ENCODE data around the gene ADGRD2.

The ADGRD2 gene

DNA sequence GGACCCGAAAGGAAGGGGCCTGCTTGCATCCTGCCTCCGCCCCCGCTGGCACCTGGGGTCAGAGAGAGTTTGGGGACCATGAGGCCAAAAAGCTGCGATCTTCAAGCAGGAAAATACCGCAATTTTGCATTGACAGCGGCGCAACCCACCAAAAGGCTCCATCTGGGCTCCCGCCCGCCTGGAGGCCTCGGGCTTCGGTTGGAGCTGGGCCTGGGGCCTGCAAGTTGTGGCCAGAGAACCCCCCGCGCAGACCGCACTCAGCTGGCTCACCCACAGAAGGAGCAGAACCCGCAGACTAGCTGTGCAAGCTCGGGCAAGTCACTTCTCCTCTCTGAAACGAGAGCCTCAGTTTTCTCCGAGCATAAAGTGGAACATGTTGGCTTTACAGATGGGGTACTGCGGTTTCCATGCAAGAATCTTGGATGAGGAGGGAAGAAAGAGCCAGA is 55.7 kb downstream of the ADGRD2 start:
- DNase-seq = no peak
- H2BK15ac ChIP-seq (replicated peaks; ENCODE audit: low read depth) = no peak overlapping the region
- no peaks in the 10 kb centered on the region for H3K79me1 ChIP-seq (ENCODE audit: low read length)
- no peak overlapping the region for H3K18ac ChIP-seq (ENCODE audit: low read length)
- no peak overlapping the region for H3K9ac ChIP-seq (ENCODE audit: low read length)
- no peak overlapping the region for H4K8ac ChIP-seq (ENCODE audit: low read depth, low read length)
- no peak overlapping the region for H3K56ac ChIP-seq (ENCODE audit: low read length)
- H3K4ac ChIP-seq (ENCODE audit: low read depth, low read length) = no peak overlapping the region
- H2BK5ac ChIP-seq (ENCODE audit: low read length) = no peak overlapping the region
- no peak overlapping the region for H2AK5ac ChIP-seq (ENCODE audit: low read length)
- no peaks in the 10 kb centered on the region for H3K79me2 ChIP-seq (ENCODE audit: control insufficient read depth, insufficient read depth, low read length)
- H3K23ac ChIP-seq (ENCODE audit: low read length) = no peak overlapping the region
- H4K5ac ChIP-seq (ENCODE audit: low read length) = no peak overlapping the region
- H3K36me3 ChIP-seq (ENCODE audit: control insufficient read depth, insufficient read depth, low read length) = no peaks in the 10 kb centered on the region
- H3K27me3 ChIP-seq (ENCODE audit: insufficient read depth, low read length, poor library complexity) = peaks cover 31% of the 10 kb centered on the region
- no peaks in the 10 kb centered on the region for H3K4me1 ChIP-seq (ENCODE audit: control insufficient read depth, low read depth, low read length)
- no CpG with 5 or more reads among the region's 19 CpGs for WGBS (ENCODE audit: extremely low coverage, insufficient coverage, low lambda C conversion rate)
- no peak overlapping the region for H3K4me3 ChIP-seq (ENCODE audit: low read length)
- H2BK120ac ChIP-seq (ENCODE audit: low read depth, low read length) = no peak overlapping the region
- H3K4me2 ChIP-seq (ENCODE audit: low read length) = no peak overlapping the region
- H3K27ac ChIP-seq (ENCODE audit: low read depth, low read length) = no peak overlapping the region

DNA sequence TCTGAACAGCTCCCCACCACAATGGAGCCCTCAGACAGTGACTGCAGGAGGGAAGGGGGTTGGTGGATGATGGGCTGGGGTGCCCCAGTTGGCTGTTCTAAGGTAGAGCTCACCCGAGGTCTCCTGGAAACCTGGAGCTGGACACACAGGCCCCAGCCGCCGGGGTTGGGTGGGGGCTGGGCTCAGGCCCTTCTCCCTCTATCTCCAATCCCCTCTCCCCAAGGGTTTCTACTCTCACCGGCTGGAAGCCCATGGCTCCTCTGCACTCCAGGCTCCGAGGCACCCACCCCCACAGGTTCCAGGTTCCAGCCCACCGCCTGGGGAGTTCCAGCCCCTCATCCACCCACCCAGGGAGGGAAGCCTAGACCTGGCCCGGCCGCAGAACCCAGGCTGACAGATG is 56.2 kb downstream of the ADGRD2 start:
- Histone ChIP-seq H2BK120ac (ENCODE audit: low read depth, low read length) (no peak overlapping the region), H3K18ac (ENCODE audit: low read length) (no peak overlapping the region), H3K56ac (ENCODE audit: low read length) (no peak overlapping the region), H3K79me1 (ENCODE audit: low read length) (no peaks in the 10 kb centered on the region), H3K4ac (ENCODE audit: low read depth, low read length) (no peak overlapping the region), H2AK5ac (ENCODE audit: low read length) (no peak overlapping the region), H3K23ac (ENCODE audit: low read length) (no peak overlapping the region), H3K36me3 (ENCODE audit: control insufficient read depth, insufficient read depth, low read length) (no peaks in the 10 kb centered on the region), H3K4me1 (ENCODE audit: control insufficient read depth, low read depth, low read length) (no peaks in the 10 kb centered on the region), H3K27me3 (ENCODE audit: insufficient read depth, low read length, poor library complexity) (peaks cover 31% of the 10 kb centered on the region), H2BK15ac (replicated peaks; ENCODE audit: low read depth) (no peak overlapping the region), H4K5ac (ENCODE audit: low read length) (no peak overlapping the region), H3K79me2 (ENCODE audit: control insufficient read depth, insufficient read depth, low read length) (no peaks in the 10 kb centered on the region), H3K9ac (ENCODE audit: low read length) (no peak overlapping the region), H3K4me3 (ENCODE audit: low read length) (no peak overlapping the region), H3K4me2 (ENCODE audit: low read length) (no peak overlapping the region), H3K27ac (ENCODE audit: low read depth, low read length) (no peak overlapping the region), H4K8ac (ENCODE audit: low read depth, low read length) (no peak overlapping the region), H2BK5ac (ENCODE audit: low read length) (no peak overlapping the region)
- no CpG with 5 or more reads among the region's 8 CpGs for WGBS (ENCODE audit: extremely low coverage, insufficient coverage, low lambda C conversion rate)
- no peak for DNase-seq

DNA sequence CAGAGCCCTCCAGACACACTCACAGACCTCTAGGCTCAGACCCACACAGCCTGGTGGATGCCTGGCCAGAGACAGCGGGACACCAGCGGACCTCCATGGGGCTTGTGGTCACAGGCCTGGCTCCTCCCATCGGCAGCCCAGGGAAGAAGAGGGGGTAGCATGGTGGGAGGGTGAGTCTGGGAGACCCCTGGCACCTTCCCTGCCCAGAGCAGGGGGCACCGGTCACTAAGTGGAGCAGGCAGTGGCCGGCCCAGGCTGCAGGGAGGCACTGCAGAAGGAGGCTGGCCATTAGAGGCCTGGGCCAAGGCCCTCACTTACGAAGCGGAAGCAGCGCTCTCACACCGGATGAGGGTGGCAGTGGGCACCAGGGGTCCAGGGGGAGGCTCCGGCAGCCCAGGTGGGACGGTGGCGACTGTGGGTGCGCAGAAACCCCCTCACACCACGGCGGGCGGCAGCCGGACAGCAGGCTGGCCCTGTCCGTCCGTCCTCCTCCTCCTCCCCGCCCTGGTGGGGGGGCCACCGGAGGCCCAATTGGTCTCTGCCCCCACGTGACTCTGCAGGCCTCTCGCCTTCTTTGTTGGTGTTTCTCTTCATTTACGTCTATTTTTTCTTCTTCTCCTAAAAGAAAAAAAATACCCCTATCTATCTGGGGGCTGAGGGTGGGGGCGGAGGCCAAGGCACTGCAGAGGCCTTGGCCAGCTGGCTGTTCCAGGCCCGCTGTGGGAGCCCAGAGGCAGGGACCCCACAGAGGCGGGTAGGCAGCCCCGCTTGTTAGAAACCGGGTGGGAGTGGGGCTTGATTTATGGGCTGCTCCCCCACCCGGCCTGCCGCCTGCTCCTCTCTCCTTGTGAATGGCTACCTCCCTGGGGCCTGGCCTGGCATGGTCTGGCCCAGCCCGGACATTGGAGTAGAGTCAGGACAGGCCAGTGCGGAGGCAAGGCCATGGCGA is 57.0 kb downstream of the ADGRD2 start, which contains the start of gene NR5A1:
Gene NR5A1, minus strand, starts transcription at position 469 of the 949 bp plus-strand sequence. CDS start 4,004 bp downstream, outside the sequence.
- WGBS (ENCODE audit: extremely low coverage, insufficient coverage, low lambda C conversion rate) = no CpG with 5 or more reads among the region's 34 CpGs
- H3K4me1 ChIP-seq (ENCODE audit: control insufficient read depth, low read depth, low read length) = no peaks in the 10 kb centered on the region

DNA sequence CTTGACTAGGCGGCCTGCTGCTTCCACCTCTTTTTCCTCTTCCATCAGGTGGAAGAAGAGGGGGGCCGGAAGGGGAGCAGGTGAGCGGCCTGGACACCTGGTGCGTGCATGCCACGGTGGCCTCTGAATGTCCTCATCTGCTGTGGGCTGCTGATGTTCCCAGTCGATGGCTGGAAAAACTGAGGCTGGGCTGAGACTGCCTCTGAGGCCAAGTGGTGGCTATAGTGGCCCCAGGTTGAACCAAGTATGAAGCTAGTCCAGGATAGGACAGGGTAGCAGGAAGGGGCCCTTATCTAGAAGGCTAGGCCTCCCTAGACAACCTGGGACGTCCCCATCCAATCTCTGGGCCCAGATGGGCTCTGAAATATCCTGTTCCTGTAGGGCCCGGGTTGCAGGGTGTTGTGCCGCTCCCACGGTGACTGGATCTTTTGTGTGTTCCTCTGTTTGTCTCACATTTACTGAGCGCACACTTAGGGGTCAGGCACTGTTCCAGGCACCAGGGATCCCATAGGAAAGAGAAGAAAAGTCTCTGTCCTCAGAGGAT is 57.7 kb downstream of the ADGRD2 start:
- Histone ChIP-seq H2AK5ac (ENCODE audit: low read length) (no peak overlapping the region), H3K4me1 (ENCODE audit: control insufficient read depth, low read depth, low read length) (no peaks in the 10 kb centered on the region), H3K27ac (ENCODE audit: low read depth, low read length) (no peak overlapping the region), H3K23ac (ENCODE audit: low read length) (no peak overlapping the region), H4K5ac (ENCODE audit: low read length) (no peak overlapping the region), H3K27me3 (ENCODE audit: insufficient read depth, low read length, poor library complexity) (peaks cover 24% of the 10 kb centered on the region), H3K4me2 (ENCODE audit: low read length) (no peak overlapping the region), H4K8ac (ENCODE audit: low read depth, low read length) (no peak overlapping the region), H2BK15ac (replicated peaks; ENCODE audit: low read depth) (no peak overlapping the region), H3K79me2 (ENCODE audit: control insufficient read depth, insufficient read depth, low read length) (no peaks in the 10 kb centered on the region), H3K36me3 (ENCODE audit: control insufficient read depth, insufficient read depth, low read length) (no peaks in the 10 kb centered on the region), H2BK5ac (ENCODE audit: low read length) (no peak overlapping the region), H3K9ac (ENCODE audit: low read length) (no peak overlapping the region), H3K56ac (ENCODE audit: low read length) (no peak overlapping the region), H3K79me1 (ENCODE audit: low read length) (no peaks in the 10 kb centered on the region), H3K4ac (ENCODE audit: low read depth, low read length) (no peak overlapping the region), H3K4me3 (ENCODE audit: low read length) (no peak overlapping the region), H2BK120ac (ENCODE audit: low read depth, low read length) (no peak overlapping the region), H3K18ac (ENCODE audit: low read length) (no peak overlapping the region)
- no CpG with 5 or more reads among the region's 11 CpGs for WGBS (ENCODE audit: extremely low coverage, insufficient coverage, low lambda C conversion rate)
- DNase-seq = no peak

More for the DNA sequence above, 57.0 kb downstream of the ADGRD2 start, which contains the start of gene NR5A1:
- no peaks in the 10 kb centered on the region for H3K79me1 ChIP-seq (ENCODE audit: low read length)
- H2BK120ac ChIP-seq (ENCODE audit: low read depth, low read length) = no peak within 1 kb of the TSS
- DNase-seq = no peak
- H3K4ac ChIP-seq (ENCODE audit: low read depth, low read length) = no peak within 1 kb of the TSS
- no peak within 1 kb of the TSS for H3K18ac ChIP-seq (ENCODE audit: low read length)
- no peaks in the 10 kb centered on the region for H3K79me2 ChIP-seq (ENCODE audit: control insufficient read depth, insufficient read depth, low read length)
- H3K27me3 ChIP-seq (ENCODE audit: insufficient read depth, low read length, poor library complexity) = peaks cover 29% of the 10 kb centered on the region
- H3K4me3 ChIP-seq (ENCODE audit: low read length) = no peak within 1 kb of the TSS
- no peak within 1 kb of the TSS for H3K27ac ChIP-seq (ENCODE audit: low read depth, low read length)
- no peak within 1 kb of the TSS for H2BK15ac ChIP-seq (replicated peaks; ENCODE audit: low read depth)
- H3K56ac ChIP-seq (ENCODE audit: low read length) = no peak within 1 kb of the TSS
- H2BK5ac ChIP-seq (ENCODE audit: low read length) = no peak within 1 kb of the TSS
- H3K4me2 ChIP-seq (ENCODE audit: low read length) = no peak within 1 kb of the TSS
- no peak within 1 kb of the TSS for H3K23ac ChIP-seq (ENCODE audit: low read length)
- H4K8ac ChIP-seq (ENCODE audit: low read depth, low read length) = no peak within 1 kb of the TSS
- H4K5ac ChIP-seq (ENCODE audit: low read length) = no peak within 1 kb of the TSS
- no peaks in the 10 kb centered on the region for H3K36me3 ChIP-seq (ENCODE audit: control insufficient read depth, insufficient read depth, low read length)
- no peak within 1 kb of the TSS for H2AK5ac ChIP-seq (ENCODE audit: low read length)
- no peak within 1 kb of the TSS for H3K9ac ChIP-seq (ENCODE audit: low read length)

DNA sequence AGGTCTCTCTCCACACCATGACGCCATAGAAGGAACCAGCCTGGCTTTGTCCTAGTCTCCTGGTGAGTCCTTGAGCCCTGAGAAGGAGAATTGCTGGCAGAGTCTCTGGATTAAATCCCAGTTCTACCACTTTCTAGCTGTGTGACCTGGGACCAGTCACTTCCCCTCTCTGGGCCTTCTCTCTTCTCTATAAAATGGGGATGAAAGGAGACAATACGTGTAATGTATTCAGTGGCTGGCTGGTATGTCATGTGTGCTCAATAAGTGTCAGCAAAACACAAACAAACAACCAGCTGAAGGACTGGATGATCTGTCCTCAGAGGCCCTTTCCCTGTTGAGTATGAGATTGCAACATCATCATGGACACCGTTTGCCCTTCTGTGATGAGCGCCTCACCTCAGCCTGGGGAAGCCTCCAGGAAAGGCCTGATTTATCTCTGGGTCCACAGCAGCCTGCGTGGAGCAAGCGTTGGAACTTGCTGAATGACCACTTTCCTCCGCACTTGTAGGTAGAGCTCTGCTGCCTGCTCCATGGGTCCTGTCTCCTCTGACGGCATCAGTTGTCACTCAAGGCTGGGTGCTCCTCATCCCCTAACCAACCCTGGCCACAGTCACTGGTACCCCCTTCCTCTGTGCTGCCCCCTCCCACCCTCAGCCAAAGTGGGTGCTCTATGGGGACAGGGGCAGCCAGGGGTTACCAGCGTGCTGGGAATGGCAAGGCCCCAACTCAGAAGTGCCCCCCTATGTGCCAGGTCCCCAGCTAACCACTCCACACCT is 60.6 kb downstream of the ADGRD2 start:
- Histone ChIP-seq H3K56ac (ENCODE audit: low read length) (no peak overlapping the region), H3K4ac (ENCODE audit: low read depth, low read length) (no peak overlapping the region), H3K4me2 (ENCODE audit: low read length) (no peak overlapping the region), H3K23ac (ENCODE audit: low read length) (no peak overlapping the region), H2BK120ac (ENCODE audit: low read depth, low read length) (no peak overlapping the region), H2BK5ac (ENCODE audit: low read length) (no peak overlapping the region), H3K27ac (ENCODE audit: low read depth, low read length) (no peak overlapping the region), H3K36me3 (ENCODE audit: control insufficient read depth, insufficient read depth, low read length) (no peaks in the 10 kb centered on the region), H3K18ac (ENCODE audit: low read length) (no peak overlapping the region), H3K4me1 (ENCODE audit: control insufficient read depth, low read depth, low read length) (no peaks in the 10 kb centered on the region), H3K9ac (ENCODE audit: low read length) (no peak overlapping the region), H3K4me3 (ENCODE audit: low read length) (no peak overlapping the region), H2AK5ac (ENCODE audit: low read length) (no peak overlapping the region), H4K8ac (ENCODE audit: low read depth, low read length) (no peak overlapping the region), H4K5ac (ENCODE audit: low read length) (no peak overlapping the region), H3K27me3 (ENCODE audit: insufficient read depth, low read length, poor library complexity) (no peaks in the 10 kb centered on the region), H3K79me1 (ENCODE audit: low read length) (no peaks in the 10 kb centered on the region), H2BK15ac (replicated peaks; ENCODE audit: low read depth) (no peak overlapping the region), H3K79me2 (ENCODE audit: control insufficient read depth, insufficient read depth, low read length) (no peaks in the 10 kb centered on the region)
- WGBS (ENCODE audit: extremely low coverage, insufficient coverage, low lambda C conversion rate) = no CpG with 5 or more reads among the region's 9 CpGs
- DNase-seq = no peak

Data from mesendoderm (in vitro differentiated cells).